ENCODE measurements around the gene CALD1. TPM values are rescaled to one million over a fixed set of nuclear protein-coding genes. Genes with fewer than 3 reads are reported as not detected.

The CALD1 gene
- total RNA-seq, 1 experiment from 2014 or later, result 83.9 TPM

DNA sequence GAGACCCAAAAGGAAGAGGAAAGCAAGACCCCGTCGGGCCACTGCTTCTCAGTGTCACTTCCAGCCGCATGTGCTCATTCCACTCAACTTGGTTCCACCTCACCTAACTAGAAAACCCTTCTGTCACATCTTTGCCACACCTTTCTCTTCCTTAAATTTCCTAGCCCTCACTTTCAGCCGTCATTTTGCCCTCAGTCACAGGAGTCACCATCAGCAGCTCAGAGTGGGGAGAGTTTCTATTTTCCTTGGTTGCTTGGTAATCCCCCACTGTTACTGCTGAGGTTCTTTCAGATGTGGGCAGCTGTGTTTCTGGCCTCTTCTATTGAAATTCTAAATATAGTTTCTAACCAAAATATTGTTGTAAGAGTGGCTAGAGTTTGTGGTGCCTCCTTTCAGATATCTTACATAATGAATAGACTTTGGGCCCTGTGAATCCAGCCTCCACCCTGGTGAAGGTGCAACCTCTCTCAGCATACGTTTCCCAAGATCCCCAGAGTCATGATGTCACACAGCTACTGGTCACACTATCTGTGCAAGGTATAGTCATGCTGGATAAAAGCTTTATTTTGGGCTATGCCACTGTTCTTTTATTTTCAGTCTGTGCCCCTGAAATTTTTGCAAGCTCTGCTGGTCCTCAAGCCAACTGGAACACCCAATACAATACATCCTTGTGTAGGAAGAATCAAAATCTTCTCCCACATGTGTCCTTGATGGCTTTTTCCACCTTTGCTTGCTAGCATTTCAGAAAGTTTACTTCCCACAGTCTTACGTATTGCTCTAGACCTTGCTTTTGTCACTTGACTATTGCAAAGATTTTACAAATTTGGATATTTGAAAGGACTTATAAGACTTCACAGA lies 216.0 kb downstream of the CALD1 start:
- no peak for DNase-seq (ENCODE audit: low spot score)

DNA sequence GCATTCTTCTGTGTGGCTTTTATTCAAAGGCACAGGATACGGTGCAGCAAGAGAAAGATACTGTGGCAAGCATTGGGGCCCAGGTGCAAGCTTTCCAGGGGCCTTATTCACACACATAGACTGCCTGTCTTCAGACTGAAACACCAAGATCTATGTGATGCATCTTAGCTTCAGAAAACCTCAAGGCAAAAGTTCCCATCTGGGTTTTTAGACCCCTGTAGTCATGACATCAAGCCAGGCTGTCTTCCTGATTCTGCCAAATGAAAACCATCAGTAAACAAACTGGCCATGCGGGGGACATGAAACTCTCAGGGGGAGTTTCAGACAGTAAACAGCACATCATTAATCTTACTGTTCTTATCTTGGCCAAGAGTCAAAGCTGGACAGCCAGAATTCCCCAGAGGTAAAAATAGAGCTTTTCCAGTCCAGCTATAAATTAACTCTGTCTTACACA lies 216.7 kb downstream of the CALD1 start:
- DNase-seq (ENCODE audit: low spot score), result no peak

DNA sequence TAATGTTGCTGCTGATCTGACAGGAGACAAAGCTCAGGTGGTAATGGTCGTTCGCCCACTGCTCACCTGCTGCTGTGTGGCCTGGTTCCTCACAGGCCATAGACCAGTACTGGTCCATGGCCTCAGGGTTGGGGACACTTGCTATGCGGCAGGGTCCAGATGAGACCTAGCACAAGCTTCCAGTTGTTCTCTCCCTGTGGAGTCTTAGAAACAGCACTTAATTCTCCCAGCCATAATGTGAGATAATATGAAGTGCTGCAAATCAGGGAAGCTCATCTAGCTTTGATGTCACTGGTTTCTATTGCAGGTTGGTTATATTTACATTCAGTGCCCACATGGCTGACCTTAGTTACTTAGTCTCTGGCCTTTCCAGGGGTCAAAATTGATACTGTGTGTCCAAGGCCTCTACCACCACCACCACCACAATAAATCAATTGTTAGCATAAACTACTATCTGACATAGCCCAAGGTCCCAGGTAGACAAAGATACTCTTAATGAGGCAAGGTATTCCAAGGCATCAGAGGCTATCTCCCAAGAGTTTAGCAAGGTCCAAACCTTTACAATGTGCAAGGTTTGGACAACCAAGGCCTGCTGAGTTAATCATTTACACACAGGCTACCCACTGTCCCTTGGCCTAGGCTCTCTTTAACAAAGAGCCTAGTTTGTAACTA lies 217.9 kb downstream of the CALD1 start:
- no peak for DNase-seq (ENCODE audit: low spot score)

DNA sequence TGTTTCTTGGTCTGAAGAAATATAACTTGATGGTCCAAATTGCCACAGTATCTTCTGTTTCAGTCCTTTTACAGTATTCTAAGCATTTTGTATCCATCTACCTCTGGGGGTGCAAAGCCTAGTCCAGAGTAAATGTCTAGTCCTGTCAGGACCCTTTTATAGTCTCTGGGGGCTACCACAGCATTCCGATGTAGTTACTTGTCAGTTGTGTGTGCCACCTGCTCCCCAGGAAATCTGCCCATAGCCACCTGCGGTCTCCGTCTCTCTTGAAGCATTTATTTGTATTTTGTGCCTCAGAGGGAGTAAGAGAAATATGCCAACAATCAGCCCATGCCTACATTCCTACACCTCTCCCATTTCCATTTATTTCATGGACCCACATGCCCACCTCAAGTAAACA lies 219.7 kb downstream of the CALD1 start:
- DNase-seq (ENCODE audit: low spot score), result peak; percentile 53

DNA sequence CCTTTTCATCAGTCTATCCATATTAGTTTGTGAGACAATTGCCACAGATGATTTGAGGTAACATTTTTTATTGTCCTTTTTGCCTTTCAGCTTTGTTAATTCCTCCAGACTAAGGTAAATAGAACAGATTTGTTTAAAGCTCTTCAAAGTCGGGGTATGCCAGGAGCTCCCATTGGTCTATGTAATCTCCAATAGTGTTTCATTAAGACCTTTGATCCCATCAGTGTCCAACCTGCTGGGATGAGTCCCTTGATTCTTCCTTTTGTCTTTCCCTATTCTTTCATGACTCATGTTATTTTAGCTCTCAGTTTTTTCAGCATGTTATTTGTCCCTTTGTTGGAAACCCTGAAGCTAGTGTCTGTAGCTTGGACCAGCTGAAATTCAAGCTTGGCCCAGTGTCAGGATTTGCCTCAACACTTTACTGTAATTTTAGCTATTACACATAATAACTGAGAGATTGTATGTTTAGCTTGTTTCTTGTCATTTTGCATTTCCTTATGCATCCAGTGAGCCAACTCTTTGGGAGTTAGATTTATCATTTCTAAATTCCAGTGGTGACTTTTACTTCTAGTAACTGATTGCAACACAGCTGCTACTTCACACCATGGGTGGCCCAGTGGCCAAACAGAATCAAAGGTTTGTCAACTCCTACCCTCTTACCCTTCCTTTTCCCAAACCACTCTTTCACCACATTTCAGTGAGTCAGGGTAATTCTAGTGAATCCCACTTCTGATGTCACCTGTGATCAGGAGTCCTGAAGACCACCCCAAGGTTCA lies 222.1 kb downstream of the CALD1 start:
- no peak for DNase-seq (ENCODE audit: low spot score)

DNA sequence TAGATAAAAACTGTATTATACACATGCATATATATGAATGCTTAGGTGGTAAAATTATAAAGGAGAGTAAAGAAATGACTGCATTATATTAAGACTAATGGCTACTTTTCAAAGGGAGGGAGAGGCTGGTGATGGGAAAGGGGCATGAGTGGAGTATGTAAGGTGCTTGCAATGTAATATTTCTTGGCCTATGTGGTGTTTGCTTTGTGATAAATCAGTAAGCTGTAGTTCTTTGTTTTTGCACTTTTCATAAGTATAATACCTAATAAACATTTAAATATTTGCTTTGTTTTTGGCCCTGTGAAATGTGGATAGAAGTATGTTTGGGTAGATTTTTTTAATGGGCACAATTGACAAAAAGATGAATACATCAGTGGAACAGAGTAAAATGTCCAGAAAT lies 232.8 kb downstream of the CALD1 start:
- no peak for DNase-seq (ENCODE audit: low spot score)

Other genes starting within 250 kb of the CALD1 start
- gene AKR1B15, start 230.5 kb upstream of the CALD1 start, total RNA-seq (2014; rRNA removed; shearing (Covaris generic)), result not detected in 2 replicates
- 17.5 and 19.6 TPM in 2 replicates for gene BPGM, start 132.8 kb upstream of the CALD1 start, total RNA-seq (2014; rRNA removed; shearing (Covaris generic))
- 0.07 and 1.9 TPM in 2 replicates for gene AGBL3, start 206.9 kb downstream of the CALD1 start, total RNA-seq (2014; rRNA removed; shearing (Covaris generic))

Measured in A172 (cell line).